Measurements from ENCODE around the gene RUFY3.
"Not testable (repeated sequence)": the region's sequence is repeated elsewhere in the genome, so short reads cannot be mapped to it uniquely, and the experiment has no call there.

The RUFY3 gene

DNA sequence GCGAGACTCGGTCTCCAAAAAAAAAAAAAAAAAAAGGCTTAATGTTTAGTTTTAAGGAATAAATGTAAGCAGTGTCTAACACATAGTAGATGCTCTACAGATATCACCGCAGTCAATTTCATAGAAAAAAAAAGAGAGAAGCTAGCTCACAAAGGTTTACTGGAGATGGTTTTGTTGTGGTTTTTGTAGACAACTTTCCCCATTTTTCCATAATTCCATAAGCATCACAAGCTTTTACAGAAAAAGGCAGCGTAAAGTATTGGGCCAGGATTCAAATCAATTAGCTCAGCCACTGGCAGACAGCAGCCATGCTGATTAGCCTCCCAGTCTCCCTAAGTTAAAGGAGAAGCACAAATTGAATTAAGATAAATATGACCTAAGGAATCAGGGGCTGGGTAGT, 116.4 kb downstream of the RUFY3 start:
- H3K4me3 ChIP-seq (ENCODE audit: low read length) = peak overlapping the region; percentile 93
- H3K4me1 ChIP-seq (ENCODE audit: control insufficient read depth, low read length) = peaks cover 59% of the 10 kb centered on the region
- no peaks in the 10 kb centered on the region for H3K27me3 ChIP-seq (ENCODE audit: control insufficient read depth, low read length)
- TF ChIP-seq EZH2phosphoT487 (IDR thresholded peaks at IDR 0.05; ENCODE audit: borderline replicate concordance, low read length) (no peak), CTCF (IDR thresholded peaks at IDR 0.05; ENCODE audit: low read depth, low read length, poor library complexity, severe bottlenecking) (no peak)
- H3F3A ChIP-seq (ENCODE audit: control insufficient read depth, insufficient read depth) = peaks cover 21% of the 10 kb centered on the region
- peak overlapping the region; percentile 81 for H3K4me2 ChIP-seq (ENCODE audit: low read length)
- H3K9me3 ChIP-seq (ENCODE audit: control insufficient read depth, insufficient read depth, low read length) = no peaks in the 10 kb centered on the region
- peak overlapping the region; percentile 54 for H3K27ac ChIP-seq (ENCODE audit: low read depth, low read length)
- peaks cover 48% of the 10 kb centered on the region for H3K36me3 ChIP-seq (ENCODE audit: control insufficient read depth, low read length)
- H3K79me2 ChIP-seq (ENCODE audit: control insufficient read depth, low read length) = peaks cover 65% of the 10 kb centered on the region
- H3K9me2 ChIP-seq (replicated peaks; ENCODE audit: control insufficient read depth, low read length) = no peaks in the 10 kb centered on the region
- peaks cover 22% of the 10 kb centered on the region for H4K20me1 ChIP-seq (ENCODE audit: control insufficient read depth, insufficient read depth, low read depth, low read length)

DNA sequence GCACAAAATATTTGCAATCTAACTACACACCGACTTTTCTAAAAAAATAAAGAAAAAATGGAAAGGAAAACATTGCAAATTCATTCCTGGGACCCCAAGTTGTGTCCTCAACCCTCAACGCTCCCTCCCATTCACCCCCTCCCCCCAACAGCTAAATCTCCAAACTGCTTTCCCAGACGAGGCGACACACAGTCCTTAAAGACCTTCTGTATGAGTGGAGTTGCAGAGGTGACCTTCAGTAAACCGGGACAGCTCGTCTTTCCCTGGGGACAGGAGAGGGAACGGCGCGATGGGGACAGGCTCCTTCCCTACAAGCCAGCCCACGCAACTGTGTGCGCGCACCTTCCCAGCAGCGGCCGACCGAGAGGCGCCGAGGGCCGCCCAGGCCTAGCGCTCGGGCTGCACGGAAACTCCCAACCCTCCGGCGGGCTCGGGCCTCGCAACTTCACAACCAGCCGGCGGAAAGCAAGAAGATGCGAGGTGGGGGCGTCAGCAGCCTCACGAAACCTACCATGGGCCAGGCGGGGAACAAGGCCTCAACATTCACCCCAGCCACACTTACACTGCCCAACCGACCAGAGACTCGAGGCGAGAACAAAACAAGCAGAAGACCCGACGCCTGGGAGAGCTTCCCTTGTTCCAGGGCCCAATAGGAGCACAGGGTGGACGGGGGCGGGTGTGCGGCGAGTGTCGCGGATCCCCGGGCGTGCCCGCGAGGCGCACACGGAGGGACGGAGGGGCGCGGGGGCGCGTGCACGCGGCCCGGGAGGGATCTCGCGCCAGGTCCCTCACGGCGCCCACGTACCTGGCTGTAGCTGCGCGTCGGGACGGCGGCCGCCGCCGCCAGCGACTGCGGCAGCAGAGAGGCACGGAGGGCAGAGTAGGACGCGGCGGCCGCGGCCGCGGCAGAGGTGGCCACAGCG, 117.2 kb downstream of the RUFY3 start:
- no peaks in the 10 kb centered on the region for H3K9me2 ChIP-seq (replicated peaks; ENCODE audit: control insufficient read depth, low read length)
- H4K20me1 ChIP-seq (ENCODE audit: control insufficient read depth, insufficient read depth, low read depth, low read length) = peaks cover 22% of the 10 kb centered on the region
- H3K27me3 ChIP-seq (ENCODE audit: control insufficient read depth, low read length) = no peaks in the 10 kb centered on the region
- H3K4me1 ChIP-seq (ENCODE audit: control insufficient read depth, low read length) = peaks cover 65% of the 10 kb centered on the region
- peak overlapping the region; percentile 54 for H3K27ac ChIP-seq (ENCODE audit: low read depth, low read length)
- TF ChIP-seq CTCF (IDR thresholded peaks at IDR 0.05; ENCODE audit: low read depth, low read length, poor library complexity, severe bottlenecking) (no peak), EZH2phosphoT487 (IDR thresholded peaks at IDR 0.05; ENCODE audit: borderline replicate concordance, low read length) (no peak)
- peak overlapping the region; percentile 81 for H3K4me2 ChIP-seq (ENCODE audit: low read length)
- H3K9me3 ChIP-seq (ENCODE audit: control insufficient read depth, insufficient read depth, low read length) = no peaks in the 10 kb centered on the region
- H3K36me3 ChIP-seq (ENCODE audit: control insufficient read depth, low read length) = peaks cover 41% of the 10 kb centered on the region
- peak overlapping the region; percentile 93 for H3K4me3 ChIP-seq (ENCODE audit: low read length)
- peaks cover 21% of the 10 kb centered on the region for H3F3A ChIP-seq (ENCODE audit: control insufficient read depth, insufficient read depth)
- H3K79me2 ChIP-seq (ENCODE audit: control insufficient read depth, low read length) = peaks cover 57% of the 10 kb centered on the region

DNA sequence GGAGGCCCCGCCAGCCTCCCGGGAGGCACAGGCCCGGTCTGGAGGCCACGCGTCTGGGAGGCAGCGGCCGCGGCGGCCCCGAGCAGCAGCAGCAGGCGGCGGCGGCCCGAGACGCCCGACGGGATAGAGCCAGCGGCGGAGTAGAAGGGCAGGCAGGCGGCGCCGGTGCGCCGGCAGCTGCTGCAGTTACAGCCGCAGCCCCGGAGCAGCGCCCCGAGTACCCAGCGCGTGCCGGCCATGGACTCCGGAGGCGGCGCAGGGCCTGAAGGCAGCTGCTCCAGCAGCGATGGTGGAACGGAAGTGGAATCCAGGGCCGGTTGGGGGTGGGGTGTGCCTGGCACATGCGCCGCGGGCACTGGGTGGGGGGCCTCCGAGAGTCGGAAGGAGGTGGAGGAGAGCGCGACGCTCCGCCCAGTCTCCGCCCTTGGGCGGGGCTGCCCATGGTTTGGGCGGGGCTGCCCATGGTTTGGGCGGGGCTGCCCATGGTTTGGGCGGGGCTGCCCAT, 117.9 kb downstream of the RUFY3 start, which contains the start of gene GRSF1:
Gene GRSF1, minus strand, starts transcription at position 302 of the 505 bp plus-strand sequence. Its CDS starts 63 bp downstream, at position 239.
- peaks cover 34% of the 10 kb centered on the region for H3K36me3 ChIP-seq (ENCODE audit: control insufficient read depth, low read length)
- H3K9me3 ChIP-seq (ENCODE audit: control insufficient read depth, insufficient read depth, low read length) = no peaks in the 10 kb centered on the region
- peaks cover 25% of the 10 kb centered on the region for H3F3A ChIP-seq (ENCODE audit: control insufficient read depth, insufficient read depth)
- peak; percentile 29 for TF ChIP-seq CTCF (IDR thresholded peaks at IDR 0.05; ENCODE audit: low read depth, low read length, poor library complexity, severe bottlenecking)
- TF ChIP-seq EZH2phosphoT487 (IDR thresholded peaks at IDR 0.05; ENCODE audit: borderline replicate concordance, low read length) = no peak
- H3K79me2 ChIP-seq (ENCODE audit: control insufficient read depth, low read length) = peaks cover 50% of the 10 kb centered on the region
- no peaks in the 10 kb centered on the region for H3K27me3 ChIP-seq (ENCODE audit: control insufficient read depth, low read length)
- peaks cover 72% of the 10 kb centered on the region for H3K4me1 ChIP-seq (ENCODE audit: control insufficient read depth, low read length)
- H3K27ac ChIP-seq (ENCODE audit: low read depth, low read length) = peak within 1 kb of the TSS; percentile 54
- peak within 1 kb of the TSS; percentile 93 for H3K4me3 ChIP-seq (ENCODE audit: low read length)
- H3K9me2 ChIP-seq (replicated peaks; ENCODE audit: control insufficient read depth, low read length) = no peaks in the 10 kb centered on the region
- H3K4me2 ChIP-seq (ENCODE audit: low read length) = peak within 1 kb of the TSS; percentile 81
- H4K20me1 ChIP-seq (ENCODE audit: control insufficient read depth, insufficient read depth, low read depth, low read length) = peaks cover 19% of the 10 kb centered on the region

DNA sequence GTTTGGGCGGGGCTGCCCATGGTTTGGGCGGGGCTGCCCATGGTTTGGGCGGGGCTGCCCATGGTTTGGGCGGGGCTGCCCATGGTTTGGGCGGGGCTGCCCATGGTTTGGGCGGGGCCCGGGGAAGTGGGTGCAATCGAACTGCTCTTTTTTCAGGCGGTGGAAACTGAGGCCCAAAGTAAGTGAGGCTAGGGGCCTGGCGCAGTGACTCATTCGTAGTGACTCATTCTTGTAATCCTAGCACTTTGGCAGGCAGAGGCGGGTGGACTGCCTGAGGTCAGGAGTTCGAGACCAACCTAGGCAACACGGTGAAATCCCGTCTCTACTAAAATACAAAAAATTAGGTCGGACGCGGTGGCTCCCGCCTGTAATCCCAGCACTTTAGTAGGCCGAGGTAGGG, 118.4 kb downstream of the RUFY3 start:
- Histone ChIP-seq H3K79me2 (ENCODE audit: control insufficient read depth, low read length) (peaks cover 45% of the 10 kb centered on the region), H3K4me3 (ENCODE audit: low read length) (peak overlapping the region; percentile 38), H3K36me3 (ENCODE audit: control insufficient read depth, low read length) (peaks cover 29% of the 10 kb centered on the region), H3K4me1 (ENCODE audit: control insufficient read depth, low read length) (peaks cover 77% of the 10 kb centered on the region), H4K20me1 (ENCODE audit: control insufficient read depth, insufficient read depth, low read depth, low read length) (peaks cover 19% of the 10 kb centered on the region), H3F3A (ENCODE audit: control insufficient read depth, insufficient read depth) (peaks cover 25% of the 10 kb centered on the region)
- not testable (repeated sequence) for H3K9me2 ChIP-seq (replicated peaks; ENCODE audit: control insufficient read depth, low read length); H3K9me3 ChIP-seq (ENCODE audit: control insufficient read depth, insufficient read depth, low read length); H3K27me3 ChIP-seq (ENCODE audit: control insufficient read depth, low read length); H3K27ac ChIP-seq (ENCODE audit: low read depth, low read length); H3K4me2 ChIP-seq (ENCODE audit: low read length)

DNA sequence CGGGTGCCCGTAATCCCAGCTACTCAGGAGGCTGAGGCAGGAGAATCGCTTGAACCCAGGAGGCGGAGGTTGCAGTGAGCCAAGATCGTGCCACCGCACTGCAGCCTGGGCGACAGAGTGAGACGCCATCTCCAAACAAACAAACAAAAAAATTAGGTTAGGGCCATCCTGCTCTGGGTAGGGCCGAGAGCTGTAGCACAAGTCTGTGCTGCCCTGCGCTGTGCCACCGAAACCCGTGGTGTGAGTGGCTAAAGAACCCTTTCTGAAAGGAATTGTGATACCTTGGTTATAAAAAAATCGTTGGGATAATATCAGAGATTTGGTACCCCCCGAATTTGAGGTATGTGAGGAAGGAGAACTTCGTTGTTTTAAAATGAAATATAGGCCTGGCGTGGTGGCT, 118.9 kb downstream of the RUFY3 start:
- peaks cover 40% of the 10 kb centered on the region for H3K79me2 ChIP-seq (ENCODE audit: control insufficient read depth, low read length)
- not testable (repeated sequence) for H3K9me2 ChIP-seq (replicated peaks; ENCODE audit: control insufficient read depth, low read length); H3K9me3 ChIP-seq (ENCODE audit: control insufficient read depth, insufficient read depth, low read length); H3K27ac ChIP-seq (ENCODE audit: low read depth, low read length); H3K27me3 ChIP-seq (ENCODE audit: control insufficient read depth, low read length); H3K4me2 ChIP-seq (ENCODE audit: low read length); H3K4me3 ChIP-seq (ENCODE audit: low read length)
- peaks cover 27% of the 10 kb centered on the region for H3K36me3 ChIP-seq (ENCODE audit: control insufficient read depth, low read length)
- H3F3A ChIP-seq (ENCODE audit: control insufficient read depth, insufficient read depth) = peaks cover 25% of the 10 kb centered on the region
- peaks cover 17% of the 10 kb centered on the region for H4K20me1 ChIP-seq (ENCODE audit: control insufficient read depth, insufficient read depth, low read depth, low read length)
- H3K4me1 ChIP-seq (ENCODE audit: control insufficient read depth, low read length) = peaks cover 79% of the 10 kb centered on the region

Data from DOHH2 (cell line).